ENCODE data around the gene DNAJC8.

DNAJC8 gene

GRCh38 chr1:28249013-28249865 lies 16.4 kb upstream of the DNAJC8 start:
- DNase-seq = peak; percentile 44

- DNase-seq = peak; percentile 86
Observed at GRCh38 chr1:28248273-28249012, 15.6 kb upstream of the DNAJC8 start.

GRCh38 chr1:28247612-28248272 lies 14.9 kb upstream of the DNAJC8 start:
- no peak for DNase-seq

DNA sequence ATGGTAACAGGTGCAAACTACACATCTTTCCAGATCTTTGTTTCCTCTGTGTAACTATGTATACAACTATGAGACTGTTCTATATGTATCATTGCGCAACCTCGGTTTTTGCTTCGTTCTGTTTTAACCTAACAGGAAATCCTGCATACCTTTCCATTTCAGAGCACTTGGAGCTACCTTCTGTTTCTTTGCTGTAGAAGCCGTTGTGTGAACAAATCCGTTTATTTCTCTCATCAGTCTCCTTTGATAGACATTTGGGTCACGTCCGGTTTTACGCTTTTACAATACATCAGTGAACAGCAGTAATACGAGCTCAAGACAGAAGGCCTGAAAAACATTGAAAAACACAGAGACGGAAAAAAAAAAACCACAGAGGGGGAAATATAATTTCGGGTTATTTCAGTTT lies 13.6 kb upstream of the DNAJC8 start:
- DNase-seq = no peak

GRCh38 chr1:28244549-28245251 lies 11.9 kb upstream of the DNAJC8 start:
- DNase-seq = no peak

DNA sequence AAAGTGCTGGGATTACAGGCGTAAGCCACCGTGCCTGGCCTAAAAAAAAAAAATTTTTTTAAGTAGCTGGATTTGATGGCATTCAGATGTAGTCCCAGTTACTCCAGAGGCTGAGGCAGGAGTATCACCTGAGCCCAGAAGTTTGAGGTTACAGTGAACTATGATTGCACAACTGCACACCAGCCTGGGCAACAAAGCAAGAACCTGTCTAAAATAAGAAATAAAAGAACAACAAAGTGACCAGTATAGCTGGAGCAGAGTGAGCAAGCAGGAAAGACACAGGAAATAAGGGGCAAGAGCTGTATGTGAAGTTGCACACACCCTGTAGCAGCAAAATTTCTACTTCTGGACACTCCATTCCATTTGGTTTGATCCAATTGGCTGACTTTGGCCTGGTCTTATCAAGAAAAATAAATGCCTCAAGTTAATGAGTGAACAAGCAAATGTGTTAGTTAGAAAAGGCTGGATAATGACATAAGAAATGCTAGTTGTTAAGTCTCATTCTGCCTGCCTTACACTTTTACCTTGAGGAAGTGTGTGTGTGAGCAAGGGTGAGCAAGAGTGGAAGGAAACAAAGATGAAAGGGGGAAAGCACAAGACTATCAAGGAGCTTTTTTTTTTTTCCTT lies 11.0 kb upstream of the DNAJC8 start:
- DNase-seq = no peak

- no peak for DNase-seq
Observed at GRCh38 chr1:28241638-28242241, 8.9 kb upstream of the DNAJC8 start.

GRCh38 chr1:28240024-28240423 lies 7.2 kb upstream of the DNAJC8 start:
- DNase-seq = no peak

- DNase-seq = no peak
Observed at GRCh38 chr1:28239004-28239403, 6.2 kb upstream of the DNAJC8 start.

DNA sequence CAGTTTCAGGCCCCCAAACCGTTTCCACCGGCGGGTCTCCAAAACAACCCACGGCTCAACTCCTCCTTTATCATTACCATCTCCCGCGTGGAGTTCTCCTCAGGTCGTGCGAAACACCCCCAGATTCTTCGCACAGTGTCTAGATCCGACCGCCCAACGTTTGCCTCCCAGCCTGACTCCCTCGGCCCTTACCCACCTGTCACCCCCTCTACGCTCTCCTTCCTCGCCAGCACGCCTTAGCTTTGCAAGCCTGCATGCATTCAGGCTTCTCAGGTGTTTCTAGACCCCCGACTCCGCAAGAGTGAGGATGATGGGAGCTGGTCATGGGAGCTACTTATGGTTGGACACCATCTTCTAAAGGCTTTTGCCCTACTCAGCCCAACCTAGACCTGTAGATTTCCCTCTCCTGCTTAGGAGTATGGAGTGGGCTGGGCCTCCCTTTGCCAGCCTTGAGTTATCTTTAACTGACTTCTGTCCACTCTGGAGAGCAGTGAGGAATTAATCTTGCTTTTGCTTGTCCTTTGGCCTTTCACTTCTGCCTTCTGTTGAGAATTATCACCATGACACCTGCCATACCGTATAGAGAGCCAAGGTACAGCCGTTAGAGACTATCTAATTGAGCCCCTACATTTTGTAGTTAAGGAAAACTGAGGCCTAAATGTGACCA lies 4.0 kb upstream of the DNAJC8 start:
- no peak for DNase-seq

DNA sequence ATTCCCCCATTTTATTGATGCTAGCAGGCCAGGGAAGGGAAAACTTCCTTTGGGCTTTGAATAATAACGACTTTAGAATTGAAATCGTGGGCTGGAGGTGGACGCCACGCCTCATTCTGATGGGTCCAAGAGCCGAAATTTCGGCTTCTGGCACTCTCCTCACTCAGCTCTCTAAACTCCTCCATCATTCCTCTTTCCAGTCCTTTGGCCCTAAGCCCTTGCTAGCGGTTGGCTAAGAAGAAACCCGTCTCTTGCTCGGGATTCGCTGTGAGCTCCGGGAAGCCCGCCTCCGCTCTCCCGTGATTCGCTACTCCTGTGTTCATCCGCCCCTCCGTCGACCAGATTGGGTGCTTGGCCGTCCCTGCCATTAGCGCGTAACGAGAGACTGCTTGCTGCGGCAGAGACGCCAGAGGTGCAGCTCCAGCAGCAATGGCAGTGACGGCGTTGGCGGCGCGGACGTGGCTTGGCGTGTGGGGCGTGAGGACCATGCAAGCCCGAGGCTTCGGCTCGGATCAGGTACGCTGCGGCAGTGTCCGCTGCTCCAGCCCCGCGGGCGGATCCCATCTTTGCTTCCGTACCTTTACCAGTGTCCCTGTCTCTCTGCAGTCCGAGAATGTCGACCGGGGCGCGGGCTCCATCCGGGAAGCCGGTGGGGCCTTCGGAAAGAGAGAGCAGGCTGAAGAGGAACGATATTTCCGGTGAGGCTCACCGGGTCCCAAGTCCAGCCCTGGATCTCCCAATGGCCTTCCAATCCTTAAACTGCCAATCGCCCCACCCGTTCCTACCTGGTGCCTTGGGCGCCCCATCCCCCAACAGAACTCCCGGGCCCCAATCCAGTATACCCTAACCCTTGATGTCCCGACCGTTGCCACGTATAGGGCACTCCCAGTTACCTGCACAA lies 3.2 kb upstream of the DNAJC8 start, which contains the start of gene ATP5IF1:
Gene ATP5IF1, plus strand, starts transcription at position 370 of the 901 bp plus-strand sequence. Its CDS starts 60 bp downstream, at position 430.
- DNase-seq = peak; percentile 99

- no peak for DNase-seq
Observed at GRCh38 chr1:28233264-28233606, 406 bp upstream of the DNAJC8 start.

DNA sequence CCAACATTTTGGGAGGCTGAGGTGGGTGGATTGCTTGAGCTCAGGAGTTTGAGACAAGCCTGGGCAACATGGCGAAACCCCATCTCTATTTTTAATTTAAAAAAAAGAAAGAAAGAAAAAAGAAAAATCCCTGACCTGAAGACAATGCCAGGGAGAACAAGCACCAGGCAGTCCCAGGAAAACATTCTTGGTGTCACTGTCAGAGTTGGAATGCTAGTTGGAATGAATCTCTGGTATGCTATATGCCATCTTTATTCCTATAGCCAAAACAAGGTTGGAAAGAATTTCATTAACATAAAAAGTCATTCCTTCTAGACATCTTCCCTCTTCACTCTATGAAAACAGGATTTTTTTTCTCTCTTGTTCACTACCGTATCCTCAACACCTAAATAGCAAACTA lies 2.8 kb downstream of the DNAJC8 start:
- DNase-seq = no peak

DNA sequence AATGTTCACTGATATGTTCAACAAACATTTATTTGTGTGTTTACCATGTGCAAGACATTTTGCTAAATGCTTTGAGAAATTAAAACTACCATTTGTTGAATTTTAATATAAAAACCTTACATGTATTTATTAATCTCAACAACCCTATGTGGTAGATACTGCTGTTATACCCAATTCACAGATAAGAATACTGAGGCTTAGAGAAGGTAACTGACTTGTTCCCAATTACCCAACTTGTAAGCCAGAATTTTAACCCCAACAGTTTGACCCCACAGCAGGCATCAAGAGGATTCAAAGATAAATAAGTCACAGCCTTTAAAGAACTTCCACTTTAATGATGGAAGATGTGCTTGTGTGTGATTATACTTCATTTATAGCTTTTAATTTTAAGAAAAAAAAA lies 3.7 kb downstream of the DNAJC8 start:
- DNase-seq = no peak

- no peak for DNase-seq
Observed at GRCh38 chr1:28213315-28213714, 19.5 kb downstream of the DNAJC8 start.

GRCh38 chr1:28209700-28210099 lies 23.1 kb downstream of the DNAJC8 start:
- DNase-seq = no peak

- DNase-seq = peak; percentile 60
Observed at GRCh38 chr1:28208818-28209441, 23.9 kb downstream of the DNAJC8 start.

GRCh38 chr1:28205243-28205642 lies 27.6 kb downstream of the DNAJC8 start:
- DNase-seq = no peak

DNA sequence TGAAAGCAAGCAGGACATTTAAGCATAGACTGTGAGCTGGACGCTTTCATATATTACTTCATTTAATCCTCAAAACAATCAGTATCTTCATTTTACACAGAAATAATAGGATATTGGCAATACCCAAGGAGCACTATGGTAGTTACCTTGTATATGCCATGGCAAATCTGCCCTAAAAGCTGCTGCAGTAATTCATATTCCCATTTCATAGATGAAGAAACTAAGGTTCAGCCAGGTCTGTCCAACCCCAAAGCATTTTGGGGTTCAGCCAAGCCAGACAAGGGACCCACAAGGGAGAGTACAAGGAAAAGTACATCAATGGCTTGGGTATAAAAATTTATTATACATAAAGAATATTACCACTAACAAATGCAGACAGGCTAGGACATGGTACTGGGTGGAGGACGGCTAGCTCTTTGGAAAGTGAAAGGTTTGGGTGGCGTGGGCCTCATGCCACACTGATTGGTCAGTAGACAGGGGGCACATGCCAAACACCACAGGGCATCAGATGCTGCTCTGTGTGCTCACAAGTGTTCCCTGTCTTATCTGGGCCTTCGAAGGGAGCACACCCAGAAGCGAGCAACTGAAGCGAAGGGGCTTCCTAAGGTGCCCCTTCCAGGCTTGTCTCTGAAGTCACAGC lies 32.5 kb downstream of the DNAJC8 start:
- no peak for DNase-seq
